ENCODE results near the gene DMD.

Gene DMD

DNA sequence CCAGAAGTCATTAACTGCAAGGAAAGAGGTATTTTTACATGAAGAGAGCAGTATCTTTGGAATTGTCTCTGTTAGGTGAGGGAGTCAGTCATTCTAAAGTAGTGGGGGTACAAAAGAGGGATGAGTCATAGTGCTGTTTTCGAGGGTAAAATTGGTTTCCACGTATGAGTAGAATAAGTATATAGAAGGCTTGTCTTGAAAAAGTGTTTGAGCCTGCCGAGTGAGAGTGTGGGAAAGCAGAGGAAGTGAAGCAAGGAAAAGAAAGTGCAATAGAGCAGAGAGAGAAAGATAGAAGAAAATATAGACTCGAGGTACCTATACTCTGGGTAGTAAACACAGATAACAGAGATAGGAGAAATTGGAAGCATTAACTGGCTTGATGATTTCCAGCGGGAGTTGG lies 696.4 kb downstream of the DMD start:
- no peak for DNase-seq (ENCODE audit: low read depth in 1 of 2, low spot score in 1 of 2)

DNA sequence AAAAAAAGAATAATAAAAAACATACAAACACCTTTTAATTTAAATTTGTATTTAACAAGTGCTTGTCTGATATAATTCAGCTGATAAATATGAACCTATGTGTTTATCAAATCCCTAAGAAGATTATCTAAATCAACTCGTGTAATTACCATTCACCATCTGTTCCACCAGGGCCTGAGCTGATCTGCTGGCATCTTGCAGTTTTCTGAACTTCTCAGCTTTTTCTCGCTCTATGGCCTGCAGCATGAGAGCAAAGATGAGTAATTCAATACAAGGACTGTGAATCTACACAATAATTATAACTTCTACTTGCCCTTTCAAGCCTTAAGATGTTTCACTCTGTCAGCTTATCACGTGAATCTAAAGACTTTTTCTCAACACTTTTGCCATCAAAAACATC lies 709.7 kb downstream of the DMD start:
- DNase-seq (ENCODE audit: low read depth in 1 of 2, low spot score in 1 of 2): no peak

DNA sequence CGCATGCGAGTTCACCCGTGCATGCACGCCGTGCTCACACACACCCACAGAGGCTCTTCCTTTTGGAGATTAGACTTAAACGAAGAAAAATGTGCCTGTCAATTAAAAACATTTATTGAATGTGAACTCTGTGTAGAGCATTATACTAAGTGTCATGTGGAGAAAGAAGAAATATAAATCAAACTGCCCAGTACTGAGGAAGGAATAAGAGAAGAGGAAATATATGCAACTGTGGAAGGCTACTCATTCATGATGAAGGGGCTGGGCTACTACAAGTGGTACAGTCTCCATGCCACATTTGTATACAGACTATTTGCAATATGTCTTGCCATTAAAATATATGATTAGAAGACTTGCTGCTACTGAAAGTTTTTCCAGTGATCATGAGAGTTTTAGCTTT lies 714.7 kb downstream of the DMD start:
- DNase-seq (ENCODE audit: low read depth in 1 of 2, low spot score in 1 of 2): no peak

DNA sequence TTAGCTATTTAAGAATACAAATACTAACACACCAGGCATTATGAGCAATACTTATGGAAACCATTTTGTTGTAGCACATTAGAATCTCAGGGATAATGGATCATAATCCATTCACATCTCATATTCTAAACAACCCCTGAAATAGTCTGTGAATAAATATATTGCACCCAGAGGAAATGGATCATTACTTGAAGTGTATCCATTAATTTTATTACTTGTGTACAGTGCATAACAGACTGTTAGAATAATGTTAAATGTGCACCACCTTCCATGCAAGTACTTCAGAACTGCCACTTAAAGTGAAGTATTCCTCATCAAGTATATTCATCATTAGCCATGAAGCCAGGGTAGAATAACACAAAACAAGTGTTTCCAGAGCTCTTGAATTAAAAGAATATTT lies 715.5 kb downstream of the DMD start:
- DNase-seq (ENCODE audit: low read depth in 1 of 2, low spot score in 1 of 2): no peak

DNA sequence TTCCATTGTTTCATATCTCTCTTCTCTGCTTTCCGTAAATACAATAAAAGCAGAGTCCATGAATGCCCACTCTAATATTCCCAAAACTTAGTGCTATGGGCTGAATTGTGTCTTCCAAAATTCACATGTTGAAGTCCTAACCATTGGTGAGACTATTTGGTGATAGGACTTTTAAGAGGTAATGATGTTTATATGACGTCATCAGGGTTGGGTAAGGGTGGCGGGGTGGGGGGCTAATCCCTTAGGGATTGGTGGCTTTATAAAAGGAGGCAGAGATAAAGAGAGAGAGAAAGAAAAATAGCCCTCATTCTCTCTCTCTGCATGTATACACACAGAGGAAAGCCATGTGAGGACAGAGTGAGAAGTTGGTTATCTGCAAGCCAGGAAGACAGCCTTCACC lies 722.2 kb downstream of the DMD start:
- DNase-seq (ENCODE audit: low read depth in 1 of 2, low spot score in 1 of 2): no peak

DNA sequence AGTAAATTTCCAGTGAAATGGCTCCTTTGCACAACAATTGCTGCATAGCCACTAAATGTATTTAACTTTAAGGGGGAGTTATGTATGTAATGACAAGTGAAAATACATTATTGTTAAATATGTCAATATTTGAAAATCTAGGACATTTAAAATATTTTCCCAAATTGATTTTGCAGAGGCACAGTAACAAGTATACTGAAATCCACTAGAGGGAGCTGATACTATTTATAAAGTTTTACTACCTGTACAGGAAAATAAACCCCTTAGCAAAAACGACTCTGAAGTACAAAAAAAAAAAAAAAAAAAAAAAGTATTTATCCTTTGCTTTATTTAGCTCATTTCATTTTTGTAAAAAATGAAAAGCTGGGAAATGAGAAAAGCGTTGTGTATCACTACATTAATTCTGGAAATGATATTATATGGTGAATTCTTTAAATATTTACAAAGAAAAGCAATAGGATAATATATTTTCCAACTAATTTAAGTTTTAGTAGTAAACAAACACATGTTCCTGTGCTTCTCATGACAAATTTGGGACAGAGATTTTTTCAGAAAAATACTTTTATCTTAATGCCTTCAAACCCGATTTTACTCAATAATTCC lies 727.7 kb downstream of the DMD start:
- no peak for DNase-seq (ENCODE audit: low read depth in 1 of 2, low spot score in 1 of 2)

DNA sequence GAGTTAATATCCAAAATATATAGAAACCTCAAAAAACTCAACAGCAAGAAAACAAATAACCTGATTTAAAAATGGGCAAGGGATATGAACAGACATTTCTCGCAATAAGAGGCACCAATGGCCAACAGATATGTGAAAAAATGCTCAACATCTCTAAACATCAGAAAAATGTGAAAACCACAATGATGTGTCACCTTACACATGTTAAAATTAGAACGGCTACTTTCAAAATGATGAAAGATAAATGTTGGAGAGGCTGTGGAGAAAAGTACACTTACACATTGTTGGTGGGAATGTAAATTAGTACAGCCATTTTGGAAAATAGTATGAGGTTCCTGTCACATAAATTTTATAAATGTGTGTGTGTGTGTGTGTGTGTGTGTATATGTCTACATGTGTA lies 731.3 kb downstream of the DMD start:
- DNase-seq (ENCODE audit: low read depth in 1 of 2, low spot score in 1 of 2): no peak

DNA sequence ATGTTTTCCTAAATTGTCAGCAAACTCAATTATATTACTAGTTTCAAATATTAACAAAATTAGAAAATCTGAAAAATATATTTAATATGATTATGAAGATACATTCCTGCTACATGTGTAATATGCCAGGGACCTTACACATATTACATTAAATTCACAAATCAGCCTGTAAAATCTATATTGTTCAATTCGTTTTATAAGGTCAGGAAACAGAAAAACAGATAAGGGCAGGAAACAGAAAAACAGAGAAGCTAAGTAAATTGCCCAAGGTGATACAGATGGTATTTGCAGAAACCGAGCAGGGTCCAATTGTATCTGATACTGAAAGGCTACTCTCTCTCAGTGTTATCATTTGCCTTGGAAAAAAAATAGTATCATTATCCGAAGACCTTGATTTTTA lies 739.0 kb downstream of the DMD start:
- no peak for DNase-seq (ENCODE audit: low read depth in 1 of 2, low spot score in 1 of 2)

DNA sequence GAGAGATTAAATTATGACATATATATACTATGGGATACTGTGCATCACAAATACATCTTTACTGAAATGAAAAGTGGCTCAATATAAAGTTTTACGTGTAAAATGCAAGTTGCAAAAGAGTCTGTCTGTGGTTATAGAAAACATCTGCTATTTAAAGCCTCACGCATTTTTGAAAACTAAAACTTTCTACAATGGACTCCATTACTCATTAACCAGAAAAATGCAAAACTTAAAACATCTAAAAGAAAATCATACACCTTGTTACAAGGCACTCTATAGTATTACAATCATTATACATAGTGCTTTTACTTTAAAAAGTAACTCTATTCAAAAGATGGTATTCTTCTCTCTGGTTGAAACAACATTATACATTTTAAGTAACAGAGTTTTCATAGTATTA lies 755.6 kb downstream of the DMD start:
- DNase-seq (ENCODE audit: low read depth in 1 of 2, low spot score in 1 of 2): no peak

DNA sequence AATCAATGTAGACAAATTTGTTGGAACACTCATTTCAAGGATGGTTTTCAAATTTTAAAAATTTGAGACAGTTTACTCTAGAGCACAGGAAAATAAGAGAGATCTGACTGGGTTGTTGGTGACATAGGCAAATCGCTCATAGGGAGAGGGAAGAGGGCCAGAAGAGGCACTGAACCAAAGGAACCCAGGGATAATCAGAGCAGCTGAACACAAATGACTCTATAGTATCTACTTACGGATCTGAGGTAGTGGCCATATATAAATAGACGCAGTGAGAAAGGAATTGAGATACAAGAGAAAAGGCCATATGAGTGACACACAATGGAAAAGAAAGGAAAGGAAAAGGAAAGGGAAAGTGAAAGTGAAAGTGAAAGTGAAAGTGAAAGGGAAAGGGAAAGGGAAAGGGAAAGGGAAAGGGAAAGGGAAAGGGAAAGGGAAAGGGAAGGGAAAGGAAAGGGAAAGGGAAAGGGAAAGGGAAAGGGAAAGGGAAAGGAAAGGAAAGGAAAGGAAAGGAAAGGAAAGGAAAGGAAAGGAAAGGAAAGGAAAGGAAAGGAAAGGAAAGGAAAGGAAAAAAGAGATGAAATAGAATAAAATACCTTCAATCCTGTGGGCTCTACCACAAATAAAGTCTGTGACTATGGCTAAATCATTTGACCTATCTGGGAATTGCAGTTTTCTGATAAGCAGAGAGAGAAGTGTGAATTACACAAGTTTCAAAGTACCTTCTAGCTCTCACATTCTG lies 759.2 kb downstream of the DMD start:
- no peak for DNase-seq (ENCODE audit: low read depth in 1 of 2, low spot score in 1 of 2)

DNA sequence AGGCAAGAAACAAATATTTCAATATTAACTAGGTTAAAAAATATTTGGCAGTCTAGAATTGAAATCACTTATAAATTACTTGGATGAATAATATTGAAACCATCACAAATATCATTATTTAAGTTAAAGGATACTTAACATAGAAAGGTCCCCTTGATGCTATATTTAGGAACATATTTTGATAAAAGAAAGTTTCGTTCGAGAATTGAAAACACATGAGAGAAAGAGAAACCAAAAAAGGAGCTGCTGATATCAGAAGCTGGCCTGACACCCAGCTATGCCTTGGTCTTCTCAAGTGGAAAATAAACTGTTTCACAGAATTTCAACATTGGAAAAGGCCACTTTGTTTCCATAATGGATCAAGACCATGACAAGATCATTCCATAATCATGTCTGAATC lies 762.4 kb downstream of the DMD start:
- DNase-seq (ENCODE audit: low read depth in 1 of 2, low spot score in 1 of 2): no peak

DNA sequence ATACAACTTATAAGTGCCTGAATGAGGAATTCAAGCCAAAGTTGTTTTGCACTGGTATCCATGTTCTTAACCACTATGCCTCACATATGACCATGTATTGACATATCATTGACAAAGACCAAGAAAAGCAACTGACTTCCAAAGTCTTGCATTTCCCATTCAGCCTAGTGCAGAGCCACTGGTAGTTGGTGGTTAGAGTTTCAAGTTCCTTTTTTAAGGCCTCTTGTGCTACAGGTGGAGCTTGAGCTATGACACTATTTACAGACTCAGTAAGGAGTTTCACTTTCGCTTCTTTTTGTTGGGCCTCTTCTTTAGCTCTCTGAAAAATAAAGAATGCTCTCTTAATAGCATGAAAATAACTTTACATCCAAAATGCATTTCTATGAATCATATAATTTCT lies 763.0 kb downstream of the DMD start:
- no peak for DNase-seq (ENCODE audit: low read depth in 1 of 2, low spot score in 1 of 2)

DNA sequence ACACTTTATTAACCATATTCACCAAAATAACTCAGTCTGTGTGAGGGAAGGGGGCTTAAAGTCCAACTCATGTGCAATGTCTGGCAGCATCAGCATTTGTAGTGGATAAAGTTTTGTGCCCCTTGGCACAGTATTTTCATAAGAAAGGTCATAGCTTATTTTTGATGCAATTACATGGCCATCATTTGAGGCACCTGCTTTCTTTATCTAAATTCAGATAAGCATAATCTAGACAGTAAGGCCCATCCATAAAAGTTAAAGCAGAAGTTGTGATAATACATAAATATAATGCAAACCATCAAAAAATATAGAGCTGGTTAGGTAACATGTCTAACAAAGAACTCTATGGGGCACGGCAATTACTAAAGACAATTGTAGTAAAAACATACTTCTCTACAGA lies 763.7 kb downstream of the DMD start:
- DNase-seq (ENCODE audit: low read depth in 1 of 2, low spot score in 1 of 2): no peak

DNA sequence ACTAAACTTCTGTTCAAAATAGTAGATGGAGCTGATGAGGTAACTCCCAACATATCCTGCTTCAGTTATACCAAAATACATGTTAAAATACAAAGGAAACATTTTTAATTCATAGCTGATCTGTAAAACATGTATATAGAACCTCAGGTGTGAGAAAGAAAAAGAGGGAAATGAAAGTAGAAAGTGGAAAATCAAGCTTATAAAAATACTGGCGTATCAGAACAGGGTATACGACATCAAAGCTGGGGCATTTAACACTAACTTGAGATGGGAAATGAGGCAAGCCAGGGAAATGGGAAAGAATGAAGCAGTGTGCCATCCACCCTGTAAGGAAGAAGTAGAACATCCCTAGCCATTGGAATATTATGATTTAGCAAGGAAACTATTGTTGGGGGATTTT lies 767.5 kb downstream of the DMD start:
- DNase-seq (ENCODE audit: low read depth in 1 of 2, low spot score in 1 of 2): no peak

DNA sequence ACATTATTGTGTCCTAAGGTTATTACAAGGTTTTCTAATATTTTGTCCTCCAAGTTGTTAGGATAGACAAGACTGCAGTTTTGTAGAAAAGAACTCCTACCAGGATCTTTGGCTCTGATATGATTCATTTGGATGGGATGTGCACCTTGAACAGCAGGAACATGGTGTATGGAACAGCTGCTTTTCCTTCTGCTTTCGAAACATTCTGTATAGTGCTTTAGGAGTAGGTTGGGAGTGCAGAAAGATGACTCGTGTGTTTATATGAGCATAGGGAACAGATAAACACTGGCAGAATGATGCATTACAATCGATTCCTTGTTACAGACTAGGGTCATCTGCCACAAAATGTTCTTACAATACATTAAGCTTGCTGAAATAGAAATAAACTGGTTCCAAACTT lies 790.1 kb downstream of the DMD start:
- DNase-seq (ENCODE audit: low read depth in 1 of 2, low spot score in 1 of 2): no peak

DNA sequence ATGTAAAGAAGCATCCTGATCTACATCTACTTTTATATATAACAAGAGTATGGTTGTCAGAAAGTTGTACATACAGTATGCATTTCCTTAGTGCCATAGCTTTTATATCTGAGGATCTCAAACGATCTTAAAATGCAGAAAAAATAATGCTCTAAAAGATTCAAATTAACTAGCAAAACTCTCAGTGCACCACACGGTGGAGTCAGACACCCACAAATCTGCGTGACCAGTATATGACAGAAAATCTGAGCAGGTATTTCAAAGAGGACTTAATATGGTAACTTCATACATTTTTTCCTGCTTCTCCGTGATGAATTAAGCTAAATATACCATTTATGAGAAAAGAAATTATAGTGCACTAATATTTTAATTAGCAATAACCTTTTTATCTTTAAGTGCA lies 803.0 kb downstream of the DMD start:
- DNase-seq (ENCODE audit: low read depth in 1 of 2, low spot score in 1 of 2): no peak

DNA sequence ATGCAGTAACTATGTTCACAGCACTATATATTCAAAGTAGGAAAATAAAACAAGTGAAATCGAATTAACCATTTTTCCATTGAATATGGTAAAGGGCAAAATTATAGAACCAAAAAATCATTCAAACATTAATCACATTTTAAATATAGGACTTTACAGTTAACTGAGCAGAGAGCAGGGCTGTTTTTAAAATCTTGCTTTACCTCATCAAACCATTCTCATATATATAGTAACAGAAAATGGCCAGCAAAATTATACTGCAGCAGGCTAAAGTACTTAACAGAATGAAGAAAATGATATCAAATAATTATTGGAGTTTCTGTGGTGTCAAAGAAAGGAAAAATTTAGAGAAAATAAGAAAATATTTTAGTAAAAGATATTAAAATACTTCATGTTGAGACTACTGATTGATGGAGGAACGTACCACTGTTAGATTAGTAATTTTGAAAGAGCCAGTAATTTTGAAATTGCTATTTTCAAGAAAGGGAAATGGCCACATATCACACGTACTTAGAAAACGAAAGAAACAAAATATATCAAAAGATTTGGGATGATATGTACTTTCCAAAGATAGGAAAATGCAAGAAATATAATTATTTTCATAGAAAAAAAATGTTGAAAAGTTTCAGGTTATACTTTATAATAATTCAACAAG lies 813.7 kb downstream of the DMD start:
- DNase-seq (ENCODE audit: low read depth in 1 of 2, low spot score in 1 of 2): no peak

DNA sequence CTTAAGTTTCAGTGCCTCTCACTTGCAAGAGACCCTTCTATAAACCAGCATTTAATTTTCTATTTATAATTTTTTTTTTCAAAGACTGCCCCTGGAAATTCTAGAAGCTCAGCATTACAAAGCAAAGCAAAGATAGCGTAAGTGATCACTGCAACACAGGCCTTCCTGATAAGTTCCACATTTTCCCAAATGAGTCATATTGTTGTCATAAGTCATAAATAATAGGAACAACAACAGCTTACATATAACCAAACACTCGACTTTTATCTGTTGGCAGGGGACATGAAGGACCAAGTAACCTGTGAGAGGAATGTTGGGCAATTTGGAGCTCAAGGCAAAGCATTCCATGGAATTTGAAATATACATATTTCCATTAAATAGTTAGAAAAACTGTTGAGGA lies 815.5 kb downstream of the DMD start:
- DNase-seq (ENCODE audit: low read depth in 1 of 2, low spot score in 1 of 2): no peak

DNA sequence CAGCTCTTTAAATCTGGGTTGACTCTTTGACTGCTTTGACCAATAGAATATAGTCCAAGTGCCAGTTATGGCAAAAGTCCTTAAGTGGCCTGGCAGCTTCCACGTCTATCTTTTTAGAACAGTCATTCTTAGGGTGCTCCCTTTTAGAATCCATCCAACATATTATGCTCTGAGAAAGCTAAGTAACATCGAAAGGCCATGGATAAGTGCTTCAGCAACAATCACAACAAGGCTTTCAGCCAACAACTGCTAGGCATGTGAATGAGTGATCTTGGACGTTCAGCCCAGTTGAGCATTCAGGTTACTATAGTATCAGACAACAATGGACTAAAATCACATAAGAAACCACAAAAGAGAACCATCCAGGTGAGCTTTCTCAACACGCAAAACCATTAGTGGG lies 818.7 kb downstream of the DMD start:
- no peak for DNase-seq (ENCODE audit: low read depth in 1 of 2, low spot score in 1 of 2)

DNA sequence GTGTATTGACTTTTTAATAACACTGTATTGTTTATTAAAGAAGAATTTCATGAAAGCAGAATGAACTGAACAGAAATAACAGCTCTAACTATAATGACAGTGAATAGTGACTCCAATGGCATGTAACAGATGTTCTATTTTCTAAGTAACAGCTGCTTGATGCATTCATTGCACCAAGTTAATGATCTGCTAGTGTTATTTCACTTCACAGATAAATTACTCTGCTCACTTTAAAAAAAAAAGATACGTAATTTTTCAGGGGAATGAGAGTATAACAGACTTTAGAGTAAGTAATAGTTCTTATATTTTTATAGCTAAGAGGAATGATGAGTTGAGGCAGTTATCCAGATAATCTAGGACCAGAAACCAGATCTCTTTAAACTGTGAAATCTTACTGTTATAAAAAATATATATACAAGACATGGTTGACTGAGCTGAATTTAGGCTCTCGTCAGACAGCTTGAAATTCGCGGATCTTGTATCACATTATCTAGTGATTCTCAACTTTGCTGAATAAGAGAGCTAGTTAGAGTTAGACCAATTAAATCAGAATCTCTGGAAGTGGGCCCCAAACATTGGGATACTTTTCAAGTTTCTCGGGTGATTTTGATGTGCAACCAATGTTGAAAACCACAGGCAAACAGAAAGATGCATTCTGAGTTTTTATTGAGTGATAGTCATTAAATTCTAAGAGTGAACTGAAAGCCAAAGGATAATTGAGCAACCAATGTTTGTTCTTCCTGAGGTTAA lies 840.7 kb downstream of the DMD start:
- no peak for DNase-seq (ENCODE audit: low read depth in 1 of 2, low spot score in 1 of 2)

DNA sequence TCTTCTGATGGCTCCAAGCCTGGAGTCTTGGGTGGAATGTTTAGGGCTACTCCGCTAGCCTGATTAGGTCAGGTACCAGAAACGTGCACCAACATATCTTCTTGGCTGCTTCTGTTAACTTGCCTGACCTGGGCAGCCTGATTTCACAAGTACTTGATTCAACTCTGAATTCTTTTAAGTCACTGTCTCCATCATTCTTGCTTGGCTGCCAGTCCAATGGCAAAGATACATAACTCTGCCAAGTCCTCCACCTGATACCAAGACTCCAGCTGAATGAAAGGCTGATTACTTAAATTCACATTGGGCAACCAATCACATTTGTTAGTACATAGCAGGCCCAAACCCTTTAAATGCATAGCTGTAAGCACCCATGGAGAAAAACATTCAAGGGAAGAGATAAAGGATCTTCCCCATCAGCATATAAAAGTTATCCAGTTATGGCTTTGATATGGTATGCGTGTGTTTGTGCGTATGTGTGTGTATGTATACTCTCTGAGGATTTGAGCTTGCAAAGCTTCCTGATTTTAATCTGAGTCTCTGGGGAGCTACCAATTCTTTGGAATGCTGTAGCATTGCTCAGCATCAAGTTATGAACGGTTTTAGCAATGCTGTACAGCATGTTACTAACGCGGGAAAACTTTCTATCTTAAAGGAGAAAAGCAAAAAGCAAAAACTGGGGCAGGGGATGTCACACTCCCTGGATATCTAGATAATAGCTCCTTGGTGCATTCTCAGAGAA lies 917.2 kb downstream of the DMD start:
- DNase-seq (ENCODE audit: low read depth in 1 of 2, low spot score in 1 of 2): no peak

Measured in stimulated activated CD4-positive, alpha-beta T cell treated with anti-CD3 and anti-CD28 coated beads, Interleukin-15, amount 100 ng/mL, for 1 hour (primary cell).